GM19023 (cell line): Measurements from ENCODE around the gene SH2D6.
"Not testable (repeated sequence)": the region's sequence is repeated elsewhere in the genome, so short reads cannot be mapped to it uniquely, and the experiment has no call there.

ENCODE experiments used
- ATAC-seq: cut with Tn5 transposase; IDR thresholded peaks from one replicate; pipeline ENCODE4 v1.9.1; 2021; ENCODE audit warnings: mild to moderate bottlenecking, moderate library complexity; ENCODE audit not compliant: unreplicated experiment

SH2D6 gene

DNA sequence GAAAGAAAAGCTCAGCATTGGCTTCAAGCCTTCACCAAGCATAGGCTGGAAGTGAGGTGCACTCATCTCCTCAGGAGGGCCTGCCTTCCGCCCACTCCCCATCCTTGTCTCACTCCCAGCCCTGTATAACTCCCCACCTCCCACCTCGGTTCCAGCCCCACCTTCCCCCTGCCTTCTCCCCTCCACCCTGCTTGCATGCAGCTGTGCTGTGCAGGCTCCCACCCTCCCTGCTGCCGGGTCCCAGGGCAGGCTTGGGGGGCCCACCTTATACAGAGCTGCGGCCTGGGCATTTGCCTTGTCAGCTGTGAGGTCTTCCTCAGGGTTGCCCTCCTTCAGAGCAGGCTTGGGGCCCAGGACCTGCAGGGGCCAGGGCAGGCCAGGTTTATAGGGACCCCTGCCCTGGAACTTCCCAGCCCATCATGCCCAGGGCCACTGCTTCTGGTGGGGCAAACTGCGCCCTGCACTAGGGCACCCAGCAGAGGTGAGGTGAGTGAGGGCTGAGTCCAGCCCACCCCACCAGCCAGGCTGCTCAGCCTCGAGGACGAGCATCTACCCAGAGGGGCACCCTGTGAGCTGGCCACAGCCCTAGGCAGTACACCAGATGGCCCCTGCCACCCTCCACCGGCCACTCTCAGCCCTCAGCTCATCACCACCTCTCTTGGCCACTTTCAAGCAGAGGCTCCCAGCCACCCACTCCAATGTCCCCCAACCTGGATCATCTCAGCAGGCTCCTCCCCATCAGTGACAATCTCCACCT is 19.9 kb upstream of the SH2D6 start:
- no peak for ATAC-seq

DNA sequence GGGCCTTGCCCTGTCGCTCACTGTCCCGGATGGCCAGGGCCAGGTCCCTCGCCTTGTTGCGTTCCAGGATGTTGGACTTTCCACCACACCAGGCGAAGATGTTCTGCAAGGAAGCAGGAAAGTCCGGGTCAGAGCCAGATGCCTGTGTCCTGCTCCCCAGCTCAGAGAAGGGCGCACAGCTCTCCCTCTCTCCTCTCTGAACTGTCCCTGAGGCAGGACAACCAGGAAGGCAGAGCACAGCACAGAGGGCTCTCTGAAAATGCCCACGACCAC is 19.4 kb upstream of the SH2D6 start:
- ATAC-seq, result no peak

DNA sequence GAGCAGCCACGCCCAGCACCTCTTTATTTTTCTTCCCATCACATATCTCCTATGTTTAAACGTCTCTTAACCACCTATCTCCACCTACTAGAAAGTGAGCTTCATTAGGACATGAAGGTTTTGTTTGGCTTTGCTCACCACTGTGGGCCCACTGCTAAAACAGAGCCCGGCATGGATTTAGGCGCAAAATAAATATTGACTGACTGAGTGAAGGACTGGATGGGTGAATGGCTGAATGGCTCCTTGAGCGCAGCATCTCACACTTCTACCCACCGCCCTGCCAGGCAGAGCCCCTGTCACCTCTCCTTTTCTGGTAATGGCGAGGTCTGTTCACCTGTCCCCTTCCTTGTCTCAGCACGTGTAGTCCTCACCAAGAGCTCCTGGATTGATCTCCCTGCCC is 18.5 kb upstream of the SH2D6 start:
- ATAC-seq, result no peak

DNA sequence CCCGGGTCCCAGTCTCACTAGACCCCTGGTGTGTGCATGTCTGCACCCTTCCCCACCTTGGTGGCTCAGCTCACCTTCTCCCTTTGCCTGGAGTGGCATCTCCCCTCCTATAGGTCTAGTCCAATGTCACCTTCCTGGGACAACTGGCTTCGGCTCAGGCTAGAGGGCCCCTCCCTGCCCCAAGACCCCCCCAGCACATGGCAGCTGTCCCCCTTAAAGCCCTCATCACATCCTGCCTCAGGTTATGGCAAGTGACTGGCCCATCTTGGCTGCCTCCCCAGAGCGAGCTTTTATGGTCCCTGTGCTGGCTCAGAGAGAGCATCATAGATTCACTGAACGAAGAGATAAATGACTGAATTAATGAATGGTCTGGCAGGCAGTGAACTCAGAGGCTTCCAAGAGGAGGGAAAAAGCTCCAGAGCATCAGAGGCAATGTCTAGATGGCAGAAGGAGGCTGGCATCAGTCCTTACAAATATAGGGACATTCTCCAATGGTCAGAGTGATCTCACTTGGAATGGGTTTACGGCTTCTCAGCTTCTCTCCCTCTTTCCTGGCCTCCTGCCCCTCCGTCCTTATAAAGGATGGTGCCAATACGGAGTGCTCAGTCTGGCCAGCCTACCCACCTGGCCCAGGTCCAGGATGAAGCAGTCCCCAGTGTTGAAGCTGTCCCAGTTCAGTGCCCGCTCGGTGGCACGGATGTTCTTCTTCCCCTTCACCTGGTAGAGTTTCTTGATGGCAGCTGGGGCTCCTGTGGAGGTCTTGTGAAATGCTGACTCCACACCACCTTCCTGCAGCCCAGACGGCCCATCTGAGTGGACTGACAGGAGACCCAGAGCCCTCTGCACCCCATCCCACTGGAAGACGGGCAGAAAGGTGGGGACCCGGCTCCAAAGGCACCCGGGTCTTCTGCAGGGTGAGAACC is 17.7 kb upstream of the SH2D6 start:
- no peak for ATAC-seq

DNA sequence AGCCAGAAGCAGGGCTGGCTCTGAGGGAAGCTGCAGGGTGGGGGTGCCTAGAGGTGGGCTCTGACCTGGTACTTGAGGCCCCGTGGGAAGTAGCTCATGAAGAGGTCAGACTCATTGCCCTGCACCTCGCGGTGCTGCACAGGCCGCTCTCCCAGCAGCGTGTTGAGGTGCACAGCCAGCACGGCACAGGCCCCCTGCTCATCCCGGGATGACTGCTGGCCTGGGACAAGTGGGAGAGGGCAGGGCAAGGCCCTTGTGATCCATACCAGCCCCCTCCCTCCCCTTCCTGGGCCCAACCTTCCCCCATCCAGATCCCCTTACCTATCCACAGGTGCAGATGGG is 17.1 kb upstream of the SH2D6 start:
- ATAC-seq, result no peak

DNA sequence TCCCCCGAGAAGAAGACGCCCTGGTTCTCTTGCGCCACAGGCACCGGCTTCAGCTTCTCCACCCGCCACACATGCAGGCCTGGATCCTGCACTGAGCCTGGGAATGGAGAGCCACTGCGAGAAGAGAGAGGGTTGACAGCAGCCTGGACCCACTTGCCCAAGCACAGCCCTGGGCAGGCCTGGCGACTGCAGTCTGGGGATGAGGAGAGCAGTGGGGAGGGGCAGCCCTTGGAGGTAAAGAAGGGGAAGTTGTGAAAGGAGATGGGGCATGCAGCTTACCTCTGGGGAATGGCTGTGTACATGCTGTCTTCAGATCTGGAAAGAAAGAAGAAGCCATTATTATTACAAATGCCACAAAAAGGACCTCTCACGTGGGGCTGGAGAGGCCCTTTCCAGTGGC is 16.7 kb upstream of the SH2D6 start:
- ATAC-seq, result no peak

DNA sequence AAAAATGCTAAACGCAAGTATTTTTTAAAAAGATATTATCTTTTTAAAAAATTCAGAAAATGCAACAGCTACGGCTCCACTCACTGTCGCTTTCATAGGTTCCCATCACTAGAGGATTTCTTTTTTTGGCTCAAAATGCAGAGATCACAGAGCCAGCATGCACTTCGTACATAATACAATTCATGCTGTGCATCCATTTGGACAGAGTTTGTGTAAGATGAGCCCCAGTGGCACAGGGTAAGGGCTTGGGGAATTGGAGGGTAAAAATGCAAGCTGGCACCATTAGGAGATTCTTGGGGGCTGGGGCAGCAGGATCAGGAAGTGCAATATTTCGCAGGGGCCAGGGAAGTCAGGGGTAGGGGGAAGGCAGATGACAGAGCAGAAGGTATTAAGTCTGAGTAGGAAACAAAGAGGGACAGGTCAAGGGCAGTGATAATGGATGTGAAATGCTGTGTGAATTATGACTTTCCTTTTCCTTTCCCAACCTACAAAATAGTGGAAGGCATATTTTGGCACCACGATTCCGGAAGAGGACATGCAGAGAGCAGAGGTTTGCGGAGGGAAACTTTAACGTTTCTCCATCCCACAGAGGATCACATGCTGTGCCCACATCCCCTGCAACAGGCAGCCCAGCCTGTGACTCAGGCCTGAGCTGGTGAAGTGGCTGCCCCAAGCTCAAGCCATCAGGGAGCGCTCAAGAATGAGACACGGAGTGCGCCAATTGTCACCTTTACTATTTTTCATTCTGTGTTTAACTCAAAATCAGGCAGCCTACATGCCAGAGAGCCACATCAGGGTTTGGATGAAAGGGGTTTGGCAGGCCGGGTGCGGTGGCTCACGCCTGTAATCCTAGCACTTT is 13.1 kb upstream of the SH2D6 start:
- ATAC-seq, result no peak

DNA sequence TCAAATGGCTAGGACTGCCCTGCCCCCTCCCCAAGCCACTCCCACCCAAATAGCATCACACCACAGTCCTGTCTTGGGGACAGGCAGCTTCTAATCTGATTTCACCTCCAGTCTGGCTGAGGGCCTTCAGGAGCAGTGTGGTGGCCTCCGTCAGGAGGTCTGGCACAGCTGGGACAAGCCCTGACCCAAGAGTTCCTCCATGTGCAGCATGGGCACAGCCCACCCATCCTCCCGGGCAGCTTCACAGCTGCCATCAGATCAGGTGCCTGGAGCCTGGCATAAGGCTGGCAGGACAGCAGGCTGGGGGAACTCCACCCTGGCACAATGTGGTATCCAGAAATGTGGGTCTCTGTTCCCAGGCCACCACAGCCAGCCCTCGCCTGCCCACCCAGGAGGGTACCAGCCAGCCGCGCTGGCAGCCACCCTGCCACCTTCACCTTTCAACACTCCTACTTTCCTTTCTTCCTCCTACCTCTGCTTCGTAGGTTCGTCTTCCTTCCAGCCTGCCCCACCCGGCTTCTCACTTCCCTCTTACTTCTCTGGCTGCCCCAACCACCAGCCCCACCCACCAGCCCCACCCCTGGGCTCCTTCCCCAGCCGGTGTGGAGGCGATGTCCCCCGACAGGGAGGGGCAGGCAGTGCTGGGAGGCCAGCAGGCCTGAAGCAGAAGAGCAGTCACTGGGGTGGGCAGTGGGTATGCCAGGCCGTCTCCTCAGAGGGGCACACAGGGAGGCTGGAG is 8.5 kb upstream of the SH2D6 start, which contains the start of gene CAPG:
Gene CAPG (minus strand): TSS at position 522 of the 739 bp plus-strand sequence. CDS start 8,221 bp downstream, outside the sequence.
- ATAC-seq, result peak; percentile 65

DNA sequence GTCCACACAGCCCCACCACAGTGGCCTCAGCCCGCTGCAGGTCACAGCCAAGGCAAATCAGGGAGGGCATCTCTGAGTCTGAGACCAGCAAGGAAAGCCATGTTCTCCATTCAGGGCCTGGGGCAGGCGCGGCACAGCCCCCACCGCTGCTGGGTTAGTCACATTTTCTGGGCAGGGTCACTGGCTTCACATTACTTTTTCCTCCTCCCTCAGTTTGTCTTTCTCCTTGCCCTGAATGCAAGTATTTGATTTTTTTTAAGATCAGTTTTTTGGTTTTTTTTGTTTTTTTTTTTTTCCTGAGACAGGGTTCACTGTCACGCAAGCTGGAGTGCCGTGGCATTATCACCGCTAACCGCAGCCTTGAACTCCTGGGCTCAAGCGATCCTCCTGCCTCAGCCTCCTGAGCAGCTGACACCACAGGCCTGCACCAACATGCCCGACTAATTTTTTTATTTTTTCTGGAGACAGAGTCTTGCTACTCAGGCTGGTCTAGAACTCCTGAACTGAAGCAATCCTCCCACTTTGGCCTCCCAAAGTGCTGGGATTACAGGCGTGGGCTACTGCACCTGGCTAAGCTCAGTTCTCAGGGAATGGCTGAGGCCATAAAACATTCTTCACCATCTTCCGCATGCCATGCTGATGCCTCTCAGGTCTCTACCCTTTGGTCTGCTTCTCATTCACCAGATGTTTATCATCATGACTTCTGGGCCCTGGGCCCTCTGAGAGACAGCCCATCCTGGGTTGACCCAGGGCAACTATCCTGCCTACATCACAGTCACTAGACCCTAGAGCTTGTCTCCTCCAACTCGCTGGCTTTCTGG is 7.7 kb upstream of the SH2D6 start:
- no peak for ATAC-seq

DNA sequence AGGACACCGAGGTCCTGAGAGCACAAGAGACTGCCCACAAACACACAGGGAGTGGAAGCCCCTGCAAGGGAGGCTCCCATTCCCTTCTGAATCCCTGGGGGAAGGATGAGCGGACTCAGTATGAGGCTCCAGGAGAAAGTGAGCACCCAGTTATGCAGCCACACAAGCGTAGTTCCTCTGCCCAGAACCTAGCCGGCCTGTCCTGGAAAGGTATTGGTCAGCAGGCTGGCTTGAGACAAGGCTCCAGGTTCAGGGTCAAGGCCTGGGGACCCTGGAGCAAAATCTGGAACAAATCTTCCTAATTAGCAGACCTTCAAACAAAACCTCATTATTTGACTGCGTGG is 7.1 kb upstream of the SH2D6 start:
- no peak for ATAC-seq

DNA sequence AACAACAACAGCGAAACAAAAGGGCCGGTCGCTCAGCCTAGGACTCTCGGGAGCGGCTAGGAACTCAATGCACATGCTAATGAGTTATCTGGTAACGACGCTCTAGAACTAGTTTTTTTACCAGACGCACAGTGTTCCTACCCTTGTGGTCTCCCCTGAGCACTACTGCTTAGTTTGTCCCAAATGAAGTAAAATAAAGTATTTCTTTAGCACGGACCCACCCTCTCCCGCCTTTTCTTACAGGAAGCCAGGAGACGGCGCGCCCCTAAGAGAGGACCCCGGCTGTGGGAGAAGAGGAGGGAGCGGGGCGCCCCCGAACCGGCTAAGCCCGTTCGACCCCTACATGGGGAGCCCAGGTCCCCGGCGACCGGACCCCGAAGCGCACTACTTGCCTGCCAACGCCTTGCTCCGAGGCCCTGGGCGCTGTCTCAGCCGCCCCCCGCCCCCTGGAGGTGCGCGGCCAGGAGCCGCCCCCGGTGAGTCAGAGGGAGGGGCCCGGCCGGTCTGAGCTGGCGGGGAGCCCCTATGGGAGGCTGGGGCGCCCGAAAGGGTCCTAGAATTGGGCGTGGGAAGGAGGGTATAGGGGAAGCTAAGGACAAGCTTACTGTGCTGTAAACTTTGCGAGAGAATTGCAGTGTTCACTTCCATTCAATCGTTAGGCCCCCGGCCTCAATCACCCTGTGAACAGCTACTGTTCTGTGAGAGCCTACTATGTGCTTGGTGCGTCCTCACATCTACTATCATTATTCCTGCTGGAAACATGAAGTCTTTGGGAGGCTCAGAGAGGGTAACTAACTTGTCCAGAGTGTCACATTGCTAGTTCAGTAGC is 4.7 kb upstream of the SH2D6 start:
- no peak for ATAC-seq

DNA sequence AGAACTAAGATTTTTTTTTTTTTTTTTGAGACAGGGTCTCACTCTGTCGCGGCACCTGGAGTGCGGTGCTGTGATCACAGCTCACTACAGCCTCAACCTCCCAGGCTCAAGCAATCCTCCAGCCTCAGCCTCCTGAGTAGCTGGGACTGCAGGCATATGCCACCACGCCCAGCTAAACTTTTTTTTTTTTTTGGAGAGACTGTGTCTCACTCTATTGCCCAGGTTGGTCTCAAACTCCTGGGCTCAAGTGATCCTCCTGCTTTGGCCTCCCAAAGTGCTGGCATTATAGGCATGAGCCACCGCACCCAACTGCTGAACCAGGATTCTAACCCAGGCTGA is 4.1 kb upstream of the SH2D6 start:
- not testable (repeated sequence) for ATAC-seq

DNA sequence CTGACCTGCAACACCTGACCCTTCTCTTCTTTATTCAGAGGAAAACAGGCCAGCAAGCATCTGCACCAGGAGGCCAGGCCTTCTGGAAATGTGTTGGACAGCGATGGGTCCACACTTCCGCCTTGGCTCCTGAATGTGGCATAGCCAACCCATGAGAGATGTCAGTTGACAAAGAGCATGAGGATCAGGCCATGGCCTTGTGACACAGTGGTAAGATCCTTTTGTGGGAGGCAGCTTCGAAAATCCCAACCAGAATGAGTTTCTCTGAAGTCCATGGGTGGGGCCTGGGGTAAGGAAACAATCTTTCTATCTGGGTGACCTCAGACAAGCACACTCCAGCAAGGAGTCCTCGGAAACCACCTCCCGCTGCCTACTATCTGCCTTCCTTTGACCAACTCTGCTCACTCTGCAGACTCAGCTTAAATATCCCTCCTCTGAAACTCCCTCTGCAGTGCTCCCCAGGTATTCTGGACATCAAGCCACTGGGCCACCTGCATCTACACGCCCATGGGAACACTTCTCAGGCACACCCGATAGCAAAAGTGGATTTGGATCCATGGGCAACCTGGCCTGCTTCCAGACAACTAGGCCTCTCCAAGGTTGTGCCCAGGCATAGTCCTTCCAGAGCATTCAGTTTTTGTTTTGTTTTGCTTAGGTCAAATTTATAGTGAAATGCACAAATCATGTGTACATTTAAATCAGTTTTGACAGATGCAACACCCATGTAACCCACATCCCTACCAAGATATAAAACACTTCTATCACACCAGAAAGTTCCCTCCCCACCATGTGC is 3.6 kb upstream of the SH2D6 start:
- no peak for ATAC-seq

DNA sequence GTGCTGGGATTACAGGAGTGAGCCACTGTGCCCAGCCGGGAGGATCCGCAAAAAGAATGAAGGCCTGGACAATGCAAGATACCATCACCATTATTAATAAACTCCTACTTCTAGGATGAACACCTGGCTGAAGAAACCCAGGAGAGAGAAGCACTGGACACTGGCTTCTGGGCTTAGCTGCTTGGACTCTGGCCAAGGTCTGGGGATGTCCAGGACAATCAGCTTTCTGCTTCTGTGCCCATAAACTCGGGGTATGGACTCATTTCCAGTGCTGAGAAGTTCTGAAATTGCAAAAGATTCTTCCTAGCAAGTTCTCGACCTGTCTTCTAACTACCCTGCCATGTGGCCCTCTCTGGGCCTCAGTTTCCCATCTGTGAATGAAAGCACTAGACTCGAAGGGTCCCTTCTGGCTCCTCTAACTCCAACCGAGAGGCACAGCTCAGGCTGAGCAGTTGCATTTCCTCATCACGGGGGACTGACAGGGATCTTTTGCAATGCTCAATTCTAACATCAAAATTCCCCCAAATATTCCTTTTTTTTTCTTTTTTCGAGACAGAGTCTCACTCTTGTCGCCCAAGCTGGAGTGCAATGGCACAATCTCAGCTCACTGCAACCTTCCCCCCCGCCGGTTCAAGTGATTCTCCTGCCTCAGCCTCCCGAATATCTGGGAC is 2.4 kb upstream of the SH2D6 start:
- no peak for ATAC-seq

DNA sequence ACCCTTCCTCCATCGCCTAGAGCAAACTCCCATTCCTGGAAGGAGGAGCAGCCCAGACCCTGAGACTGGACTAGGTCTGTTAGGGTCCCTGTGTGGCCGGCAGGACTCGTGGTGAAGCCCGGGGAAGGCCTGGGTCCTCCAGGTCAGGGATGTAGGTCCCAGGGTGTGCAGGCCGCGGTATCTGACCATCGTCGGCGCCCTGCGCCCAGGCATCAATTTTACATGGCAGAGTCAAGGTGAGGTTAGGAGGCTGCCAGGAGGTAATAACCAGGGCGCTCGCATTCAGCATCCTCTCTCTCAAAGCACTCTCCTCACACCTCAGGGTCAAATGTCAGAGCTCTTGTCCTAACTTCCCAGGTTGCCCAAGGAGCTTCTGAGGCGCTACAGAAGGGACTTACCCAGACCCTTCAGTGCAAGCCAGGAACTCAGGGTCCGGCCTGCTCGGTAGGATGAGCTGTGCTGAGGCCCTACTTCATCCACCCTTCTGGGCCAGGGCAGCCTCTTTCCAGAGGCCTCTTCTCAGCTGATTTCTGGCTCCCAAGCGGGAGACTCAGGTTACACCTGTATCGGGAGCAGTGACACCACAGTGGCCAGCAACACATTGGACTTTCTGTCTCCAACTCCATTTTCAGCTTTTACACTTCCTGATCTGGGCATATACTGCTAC is 628 bp downstream of the SH2D6 start:
- no peak for ATAC-seq

DNA sequence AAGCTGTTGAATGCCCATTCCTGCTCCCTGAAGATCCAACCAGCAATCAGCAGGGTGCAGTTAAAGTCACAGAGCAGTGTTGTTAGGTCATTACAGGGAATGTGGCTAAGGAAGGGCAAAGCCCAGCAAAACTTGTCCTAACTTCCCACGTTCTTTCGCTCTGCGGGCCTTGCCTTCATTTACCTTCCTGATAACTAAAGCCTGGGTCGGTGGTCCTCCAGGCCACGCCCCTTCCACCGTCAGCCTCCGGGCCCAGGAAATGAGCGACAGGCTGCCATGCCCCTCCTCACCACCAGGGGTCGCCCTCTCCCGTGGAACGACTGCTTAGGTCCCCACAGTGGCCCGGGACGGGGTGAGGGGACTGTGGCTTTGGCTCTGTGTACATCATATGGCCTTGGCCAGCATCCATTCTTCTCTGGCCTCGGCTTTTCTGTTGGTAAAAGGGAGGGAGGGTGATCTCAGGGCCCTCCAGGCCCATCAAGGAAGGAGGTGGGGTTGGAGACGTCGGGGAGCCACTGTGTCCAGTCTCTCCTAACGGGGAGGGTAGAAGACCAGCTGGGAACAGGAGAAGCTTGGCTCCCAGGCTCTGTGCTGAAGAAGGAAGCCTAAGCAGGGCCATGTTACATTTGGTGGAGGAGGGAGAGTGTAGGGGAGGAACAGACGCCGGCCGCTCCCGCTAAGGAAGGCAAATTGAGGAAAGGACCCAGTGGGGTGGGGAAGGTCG is 2.2 kb downstream of the SH2D6 start:
- peak; percentile 58 for ATAC-seq
